Central memory CD8-positive, alpha-beta T cell (primary cell): Measurements from ENCODE around the gene PDE4B.

Source experiments
- ATAC-seq: fragments of 150-1000 bp; cut with Tn5 transposase; replicated peaks from 2 replicates; pipeline ENCODE4 v1.10.0; 2022; ENCODE audit warnings: mild to moderate bottlenecking, moderate FRiP score, moderate number of reproducible peaks; ENCODE audit not compliant: poor library complexity, severe bottlenecking; ENCODE audit errors: extremely low read depth
- DNase-seq, 2 donors: peaks; one replicate each; pipeline ENCODE4 v3.0.0; 2021; ENCODE audit warnings: low spot score in 2 of 2
- H3K27ac Mint-ChIP-seq: one replicate; pipeline ENCODE4 v1.8.0; 2022; ENCODE audit warnings: low read depth, mild to moderate bottlenecking, moderate library complexity, mixed read lengths
- H3K27me3 Mint-ChIP-seq: one replicate; pipeline ENCODE4 v1.8.0; 2022; ENCODE audit warnings: mixed read lengths
- H3K36me3 Mint-ChIP-seq: one replicate; pipeline ENCODE4 v1.8.0; 2022; ENCODE audit warnings: mild to moderate bottlenecking, moderate library complexity, mixed read lengths; ENCODE audit not compliant: insufficient read depth
- H3K4me1 Mint-ChIP-seq: one replicate; pipeline ENCODE4 v1.8.0; 2022; ENCODE audit warnings: mixed read lengths
- H3K4me3 Mint-ChIP-seq: one replicate; pipeline ENCODE4 v1.8.0; 2022; ENCODE audit warnings: mild to moderate bottlenecking, moderate library complexity, mixed read lengths
- H3K9me3 Mint-ChIP-seq: one replicate; pipeline ENCODE4 v1.8.0; 2022; ENCODE audit warnings: mixed read lengths

The PDE4B gene

DNA sequence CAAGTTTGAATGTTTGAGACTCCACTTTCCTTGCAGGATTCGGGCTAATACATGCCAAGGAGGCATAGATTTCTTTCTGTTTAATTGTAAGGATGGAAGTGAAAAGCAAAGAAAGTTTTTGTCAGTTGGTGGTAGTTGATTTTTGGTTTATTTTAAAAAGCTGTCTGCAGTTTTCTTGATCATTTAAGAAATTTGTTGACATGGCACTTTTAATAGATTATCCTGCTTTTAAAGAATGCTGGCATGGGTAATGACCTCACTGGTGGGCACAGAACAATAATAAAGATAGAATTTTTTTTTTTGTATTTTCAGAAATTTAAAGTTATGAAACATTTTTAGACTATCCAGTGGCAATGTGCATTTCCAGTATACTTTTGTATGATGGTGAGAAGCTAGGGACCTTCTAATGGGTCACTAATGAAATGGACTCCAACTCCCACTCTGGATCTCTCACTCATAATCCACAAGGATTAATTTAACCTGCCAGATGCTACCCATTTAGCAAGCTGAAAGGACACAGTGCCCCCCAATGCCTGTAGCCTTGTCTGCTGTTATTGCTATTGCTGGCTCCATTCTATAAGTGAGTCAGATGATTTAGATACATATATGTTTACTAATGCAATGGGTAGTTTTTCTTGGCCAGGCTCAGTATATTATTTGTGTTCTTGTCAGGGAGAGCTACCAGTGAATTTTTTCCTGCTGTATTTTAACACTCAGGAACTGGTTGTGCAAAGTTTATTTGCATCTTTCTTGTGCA lies 551.1 kb downstream of the PDE4B start:
- Mint-ChIP-seq H3K4me1 (peaks cover 59% of the 10 kb centered on the region), H3K9me3 (no peaks in the 10 kb centered on the region), H3K27ac (peak overlapping the region; percentile 79), H3K4me3 (peak overlapping the region; percentile 68), H3K36me3 (peaks cover 6% of the 10 kb centered on the region), H3K27me3 (no peaks in the 10 kb centered on the region)
- ATAC-seq (no peak), DNase-seq (no peak)

DNA sequence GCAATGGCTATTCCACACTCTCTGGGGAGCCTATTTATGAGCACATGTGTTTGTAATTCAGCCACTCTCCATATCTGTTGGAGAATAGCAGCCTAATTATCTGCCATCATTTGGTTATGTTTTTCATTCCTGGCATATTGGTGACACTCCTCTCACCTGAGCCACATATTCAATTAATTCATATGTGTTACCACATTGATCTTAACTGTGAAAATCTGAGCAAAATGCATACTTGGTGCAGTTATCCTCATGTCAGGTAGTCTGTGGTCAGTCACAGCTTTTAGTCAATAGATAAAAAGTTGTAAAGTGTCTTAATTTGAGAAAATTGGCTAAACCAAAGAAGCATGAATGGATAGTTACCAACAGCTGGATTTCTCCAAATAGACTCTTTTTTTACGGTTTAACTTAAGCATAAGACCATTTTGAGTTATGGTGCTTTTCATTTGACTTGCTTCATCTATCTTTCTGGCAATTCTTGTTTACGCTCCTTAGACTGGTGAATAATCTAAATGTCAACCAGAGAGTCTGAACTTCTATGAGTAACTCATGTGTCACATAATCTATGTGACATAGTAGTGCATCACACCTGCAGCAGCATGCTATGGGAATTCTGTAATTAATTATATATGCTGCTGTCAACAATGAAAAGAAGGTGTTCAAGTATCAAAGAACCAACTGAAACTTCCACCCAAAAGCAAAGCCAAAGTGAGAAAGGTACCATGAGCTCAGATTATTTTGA lies 553.5 kb downstream of the PDE4B start:
- Mint-ChIP-seq H3K27ac (peak overlapping the region; percentile 84), H3K27me3 (no peaks in the 10 kb centered on the region), H3K9me3 (no peaks in the 10 kb centered on the region), H3K4me3 (peak overlapping the region; percentile 46), H3K36me3 (peaks cover 15% of the 10 kb centered on the region), H3K4me1 (peaks cover 73% of the 10 kb centered on the region)
- DNase-seq (no peak), ATAC-seq (no peak)

GRCh38 chr1:66346873-66347272 lies 554.2 kb downstream of the PDE4B start:
- Mint-ChIP-seq H3K4me3 (peak overlapping the region; percentile 39), H3K4me1 (peaks cover 73% of the 10 kb centered on the region), H3K27ac (peak overlapping the region; percentile 84), H3K27me3 (no peaks in the 10 kb centered on the region), H3K36me3 (peaks cover 22% of the 10 kb centered on the region), H3K9me3 (no peaks in the 10 kb centered on the region)
- ATAC-seq, result no peak
- DNase-seq, result no peak

GRCh38 chr1:66348776-66349175 lies 556.1 kb downstream of the PDE4B start:
- H3K4me1 Mint-ChIP-seq, result peaks cover 81% of the 10 kb centered on the region
- H3K9me3 Mint-ChIP-seq, result no peaks in the 10 kb centered on the region
- peaks cover 33% of the 10 kb centered on the region for H3K36me3 Mint-ChIP-seq
- H3K27me3 Mint-ChIP-seq, result no peaks in the 10 kb centered on the region
- no peak for DNase-seq
- peak overlapping the region; percentile 71 for H3K4me3 Mint-ChIP-seq
- no peak for ATAC-seq
- peak overlapping the region; percentile 84 for H3K27ac Mint-ChIP-seq

DNA sequence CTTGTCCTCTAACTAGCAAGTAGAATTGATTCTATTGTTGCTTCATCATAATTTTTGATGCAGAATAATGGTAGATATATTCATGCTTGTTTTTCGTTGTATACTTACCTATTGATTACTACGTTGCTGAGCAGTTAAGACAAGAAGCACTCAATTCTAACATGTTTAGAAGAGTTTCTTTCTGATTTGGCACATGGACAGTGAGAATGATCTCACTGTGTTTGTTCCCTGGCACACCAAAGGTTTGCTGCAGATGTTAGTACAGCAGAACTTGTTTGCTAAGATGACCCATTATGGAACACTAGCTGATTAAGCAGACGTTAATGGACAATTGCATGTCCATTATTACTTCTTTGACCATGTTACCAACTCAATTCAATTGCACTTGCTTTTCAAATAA lies 556.5 kb downstream of the PDE4B start:
- peak overlapping the region; percentile 71 for H3K4me3 Mint-ChIP-seq
- no peaks in the 10 kb centered on the region for H3K27me3 Mint-ChIP-seq
- H3K27ac Mint-ChIP-seq, result peak overlapping the region; percentile 84
- DNase-seq, result no peak
- ATAC-seq, result no peak
- peaks cover 81% of the 10 kb centered on the region for H3K4me1 Mint-ChIP-seq
- H3K9me3 Mint-ChIP-seq, result no peaks in the 10 kb centered on the region
- peaks cover 31% of the 10 kb centered on the region for H3K36me3 Mint-ChIP-seq

- DNase-seq (peak in 1 of 2 donors; percentile 67), ATAC-seq (peak; percentile 84)
- Mint-ChIP-seq H3K4me3 (peak overlapping the region; percentile 71), H3K36me3 (peaks cover 31% of the 10 kb centered on the region), H3K27me3 (no peaks in the 10 kb centered on the region), H3K9me3 (no peaks in the 10 kb centered on the region), H3K27ac (peak overlapping the region; percentile 84), H3K4me1 (peaks cover 78% of the 10 kb centered on the region)
These were observed 557.4 kb downstream of the PDE4B start for GRCh38 chr1:66350001-66350547.

GRCh38 chr1:66351478-66351877 lies 558.8 kb downstream of the PDE4B start:
- Mint-ChIP-seq H3K27me3 (no peaks in the 10 kb centered on the region), H3K4me1 (peaks cover 76% of the 10 kb centered on the region), H3K4me3 (peak overlapping the region; percentile 67), H3K9me3 (no peaks in the 10 kb centered on the region), H3K36me3 (peaks cover 34% of the 10 kb centered on the region), H3K27ac (peak overlapping the region; percentile 84)
- ATAC-seq (peak; percentile 11), DNase-seq (no peak)

DNA sequence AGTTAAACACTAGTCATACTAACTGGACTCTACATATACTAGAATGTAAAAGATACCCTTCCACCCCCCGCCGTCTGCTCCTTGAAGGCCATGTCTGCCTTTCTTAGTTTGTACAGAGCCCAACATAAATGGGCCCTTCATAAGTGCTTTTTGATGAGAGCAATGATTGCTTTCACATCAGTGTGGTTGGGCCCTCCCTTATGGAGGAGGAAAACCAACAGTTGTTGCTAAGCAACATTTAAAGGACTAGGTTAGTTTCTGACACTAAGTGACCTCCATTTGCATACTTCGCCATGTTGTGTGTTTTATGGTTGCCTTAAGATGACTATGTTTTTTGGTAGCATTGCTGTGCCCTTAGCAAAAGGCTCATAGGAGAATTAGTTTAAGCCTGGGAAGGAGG lies 559.2 kb downstream of the PDE4B start:
- Mint-ChIP-seq H3K27ac (peak overlapping the region; percentile 84), H3K36me3 (peaks cover 36% of the 10 kb centered on the region), H3K4me3 (peak overlapping the region; percentile 67), H3K4me1 (peaks cover 76% of the 10 kb centered on the region), H3K27me3 (no peaks in the 10 kb centered on the region), H3K9me3 (no peaks in the 10 kb centered on the region)
- peak in 1 of 2 donors; percentile 52 for DNase-seq
- ATAC-seq, result peak; percentile 74

GRCh38 chr1:66352792-66353191 lies 560.1 kb downstream of the PDE4B start:
- H3K9me3 Mint-ChIP-seq, result no peaks in the 10 kb centered on the region
- H3K27ac Mint-ChIP-seq, result peak overlapping the region; percentile 84
- ATAC-seq (no peak), DNase-seq (no peak)
- H3K4me1 Mint-ChIP-seq, result peaks cover 80% of the 10 kb centered on the region
- peaks cover 42% of the 10 kb centered on the region for H3K36me3 Mint-ChIP-seq
- no peak overlapping the region for H3K4me3 Mint-ChIP-seq
- no peaks in the 10 kb centered on the region for H3K27me3 Mint-ChIP-seq

DNA sequence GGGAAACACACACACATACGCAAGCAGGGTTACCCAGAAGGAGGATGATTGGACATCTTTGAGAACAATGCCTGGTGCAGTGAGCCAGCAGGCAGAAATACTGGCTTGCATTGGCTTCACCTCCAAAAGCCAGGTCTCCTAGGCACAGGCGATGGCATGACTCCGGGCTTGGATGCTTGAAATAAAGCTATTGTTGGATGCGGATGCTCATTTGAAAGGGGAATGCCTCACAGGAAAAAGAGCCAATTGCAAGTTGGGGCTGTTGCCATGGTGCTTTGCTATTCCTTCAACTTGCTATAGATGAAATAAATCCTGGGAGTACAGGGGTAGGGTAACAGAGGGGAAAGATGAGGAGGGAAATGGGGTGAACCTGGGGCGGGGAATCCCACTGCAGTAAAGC lies 560.6 kb downstream of the PDE4B start:
- Mint-ChIP-seq H3K27me3 (no peaks in the 10 kb centered on the region), H3K9me3 (no peaks in the 10 kb centered on the region), H3K36me3 (peaks cover 45% of the 10 kb centered on the region), H3K4me3 (no peak overlapping the region), H3K27ac (peak overlapping the region; percentile 84), H3K4me1 (peaks cover 85% of the 10 kb centered on the region)
- ATAC-seq (no peak), DNase-seq (no peak)

GRCh38 chr1:66354311-66355201 lies 561.9 kb downstream of the PDE4B start:
- ATAC-seq, result no peak
- no peak for DNase-seq
- Mint-ChIP-seq H3K27me3 (no peaks in the 10 kb centered on the region), H3K9me3 (no peaks in the 10 kb centered on the region), H3K36me3 (peaks cover 51% of the 10 kb centered on the region), H3K27ac (no peak overlapping the region), H3K4me3 (peak overlapping the region; percentile 6), H3K4me1 (peaks cover 88% of the 10 kb centered on the region)

DNA sequence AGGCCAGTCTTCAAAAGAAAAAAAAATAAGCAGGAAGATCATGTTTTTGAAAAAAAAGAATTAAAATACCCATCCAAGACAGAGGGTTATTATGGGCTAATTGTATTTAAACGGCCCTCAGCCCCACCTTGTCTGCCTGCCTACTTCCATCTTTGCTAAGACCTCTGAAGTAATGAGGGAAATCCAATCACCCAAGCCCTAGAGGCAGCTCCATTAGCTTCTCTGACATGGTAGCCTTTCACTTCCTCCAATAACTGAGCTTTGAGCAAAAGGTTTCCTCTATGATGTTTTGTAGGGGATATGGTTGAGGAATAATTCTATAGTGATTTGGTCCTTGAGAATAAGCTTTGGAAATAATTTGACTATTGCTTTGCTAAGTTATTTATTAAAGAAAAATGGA lies 563.1 kb downstream of the PDE4B start:
- Mint-ChIP-seq H3K4me1 (peaks cover 80% of the 10 kb centered on the region), H3K4me3 (no peak overlapping the region), H3K27ac (peak overlapping the region; percentile 4), H3K27me3 (no peaks in the 10 kb centered on the region), H3K9me3 (no peaks in the 10 kb centered on the region), H3K36me3 (peaks cover 48% of the 10 kb centered on the region)
- ATAC-seq (no peak), DNase-seq (no peak)
